ENCODE measurements around the gene SDE2.
"Not testable (repeated sequence)": the region's sequence is repeated elsewhere in the genome, so short reads cannot be mapped to it uniquely, and the experiment has no call there.

SDE2 gene

GRCh38 chr1:225937048-225937968, 61.8 kb downstream of the SDE2 start:
- no peak for DNase-seq (ENCODE audit: extremely low read depth, low read depth)
- TF ChIP-seq CTCF (IDR thresholded peaks at IDR 0.05; ENCODE audit: low read depth, low read length, missing control alignments): no peak
- no peak overlapping the region for H3K4me3 ChIP-seq (replicated peaks; ENCODE audit: low read depth, low read length)

- no peak overlapping the region for H3K4me3 ChIP-seq (replicated peaks; ENCODE audit: low read depth, low read length)
- DNase-seq (ENCODE audit: extremely low read depth, low read depth): no peak
- no peak for TF ChIP-seq CTCF (IDR thresholded peaks at IDR 0.05; ENCODE audit: low read depth, low read length, missing control alignments)
These were observed 62.6 kb downstream of the SDE2 start for GRCh38 chr1:225936523-225936922.

- not testable (repeated sequence) for DNase-seq (ENCODE audit: extremely low read depth, low read depth); H3K4me3 ChIP-seq (replicated peaks; ENCODE audit: low read depth, low read length)
These were observed 63.1 kb downstream of the SDE2 start for GRCh38 chr1:225936086-225936485.

- no peak overlapping the region for H3K4me3 ChIP-seq (replicated peaks; ENCODE audit: low read depth, low read length)
- DNase-seq (ENCODE audit: extremely low read depth, low read depth): no peak
- TF ChIP-seq CTCF (IDR thresholded peaks at IDR 0.05; ENCODE audit: low read depth, low read length, missing control alignments): no peak
These were observed 64.4 kb downstream of the SDE2 start for GRCh38 chr1:225934711-225935110.

GRCh38 chr1:225933072-225933471, 66.1 kb downstream of the SDE2 start:
- DNase-seq (ENCODE audit: extremely low read depth, low read depth): no peak
- TF ChIP-seq CTCF (IDR thresholded peaks at IDR 0.05; ENCODE audit: low read depth, low read length, missing control alignments): no peak

More at GRCh38 chr1:225933072-225933471, 66.1 kb downstream of the SDE2 start:
- no peak overlapping the region for H3K4me3 ChIP-seq (replicated peaks; ENCODE audit: low read depth, low read length)

Data from HFF-Myc (cell line).